HepG2 (cell line): Measurements from ENCODE around the gene TUBA1C. TPM values are rescaled to one million over a fixed set of nuclear protein-coding genes. Genes with fewer than 3 reads are reported as not detected.

Experiments
- AGO1 ChIP-seq: fragments of 200-400 bp; formaldehyde crosslinking; IDR thresholded peaks from 2 replicates; pipeline ENCODE4 v1.6.1; 2017; ENCODE audit warnings: mild to moderate bottlenecking, low read depth, low read length, moderate library complexity; ENCODE audit not compliant: poor library complexity, severe bottlenecking
- ARID2 ChIP-seq: sonication (generic); formaldehyde crosslinking; IDR thresholded peaks from 2 replicates; pipeline ENCODE4 v1.8.1; 2022; ENCODE audit warnings: mild to moderate bottlenecking, missing genetic modification reagents, borderline replicate concordance
- ATAD3A ChIP-seq: sonication (generic); formaldehyde crosslinking; IDR thresholded peaks from 2 replicates; pipeline ENCODE4 v1.4.0; 2020; ENCODE audit warnings: missing genetic modification reagents
- ATF7 ChIP-seq, 2 experiments: fragments of 450-650 bp in 1 of 2; sonication (generic) in 1 of 2; formaldehyde crosslinking in 1 of 2; IDR thresholded peaks; 2 replicates each; pipeline versions ENCODE4 v1.4.0 to v1.6.1; 2016 to 2020; ENCODE audit warnings: antibody characterized with exemption in 1 of 2, mild to moderate bottlenecking in 1 of 2, missing genetic modification reagents in 1 of 2
- ESRRA ChIP-seq: sonication (generic); formaldehyde crosslinking; IDR thresholded peaks from 2 replicates; pipeline ENCODE4 v1.5.1; 2020; ENCODE audit warnings: mild to moderate bottlenecking, low read depth, missing genetic modification reagents
- HOXA3 ChIP-seq: sonication (generic); formaldehyde crosslinking; IDR thresholded peaks from 2 replicates; pipeline ENCODE4 v1.5.0; 2020; ENCODE audit warnings: missing genetic modification reagents
- MIXL1 ChIP-seq: IDR thresholded peaks from 2 replicates; pipeline ENCODE4 v1.6.1; 2016
- NFATC3 ChIP-seq: sonication (generic); formaldehyde crosslinking; IDR thresholded peaks from 2 replicates; pipeline ENCODE4 v1.5.1; 2020; ENCODE audit warnings: mild to moderate bottlenecking, missing genetic modification reagents
- NFIC ChIP-seq: IDR thresholded peaks from 2 replicates; pipeline ENCODE4 v1.6.1; 2012; ENCODE audit warnings: mild to moderate bottlenecking, low read length, inconsistent platforms
- PAX8 ChIP-seq: sonication (generic); formaldehyde crosslinking; IDR thresholded peaks from 2 replicates; pipeline ENCODE4 v1.8.0; 2022; ENCODE audit warnings: mild to moderate bottlenecking, missing genetic modification reagents, borderline replicate concordance
- RAD21 ChIP-seq: fragments of 450-650 bp; formaldehyde crosslinking; IDR thresholded peaks from 2 replicates; pipeline ENCODE4 v1.5.0; 2020; ENCODE audit warnings: mild to moderate bottlenecking
- SALL2 ChIP-seq: sonication (generic); formaldehyde crosslinking; IDR thresholded peaks from 2 replicates; pipeline ENCODE4 v1.8.1; 2023; ENCODE audit warnings: mild to moderate bottlenecking, missing genetic modification reagents, inconsistent platforms
- SP4 ChIP-seq: sonication (generic); formaldehyde crosslinking; IDR thresholded peaks from 2 replicates; pipeline ENCODE4 v1.8.1; 2023; ENCODE audit warnings: mild to moderate bottlenecking, missing genetic modification reagents
- SP5 ChIP-seq: IDR thresholded peaks from 2 replicates; pipeline ENCODE4 v1.6.1; 2016; ENCODE audit warnings: low read depth, borderline replicate concordance
- SSRP1 ChIP-seq: IDR thresholded peaks from 2 replicates; pipeline ENCODE4 v1.6.1; 2016; ENCODE audit warnings: control low read depth
- TEAD2 ChIP-seq: sonication (generic); formaldehyde crosslinking; IDR thresholded peaks from 2 replicates; pipeline ENCODE4 v1.9.0; 2021; ENCODE audit warnings: missing genetic modification reagents
- TP53 ChIP-seq: sonication (generic); formaldehyde crosslinking; conservative IDR thresholded peaks from 2 replicates; pipeline ENCODE4 v1.4.0; 2020; ENCODE audit warnings: missing genetic modification reagents
- ZFP36L2 ChIP-seq: sonication (generic); formaldehyde crosslinking; IDR thresholded peaks from 2 replicates; pipeline ENCODE4 v1.4.0; 2020; ENCODE audit warnings: missing genetic modification reagents
- ZNF616 ChIP-seq: sonication (generic); formaldehyde crosslinking; IDR thresholded peaks from 2 replicates; pipeline ENCODE4 v1.5.0; 2020; ENCODE audit warnings: low read depth, mild to moderate bottlenecking, missing genetic modification reagents
- ZNF841 ChIP-seq: sonication (generic); formaldehyde crosslinking; IDR thresholded peaks from 2 replicates; pipeline ENCODE4 v1.8.1; 2023; ENCODE audit warnings: missing genetic modification reagents, borderline replicate concordance
- polyA plus RNA-seq, 8 experiments: library from polyadenylated mRNA; depleted of rRNA in 3 of 8; stranded (reverse) in 7 of 8; unstranded in 1 of 8; fragments of >200 nt; fragmentation: Illumina TruSeq in 4 of 8; extraction: Trizol in 4 of 8; gene quantifications; 2 replicates each; pipeline versions ENCODE4 v1.2.1 to v1.2.3, GENCODE V29; 2011 to 2016; ENCODE audit warnings: low read depth in 4 of 8, missing spikeins in 1 of 8, mixed read lengths in 1 of 8; ENCODE audit not compliant: insufficient read depth in 1 of 8
- total RNA-seq, 5 experiments: library from RNA; depleted of rRNA; stranded (reverse); fragments of >200 nt; fragmentation: Illumina TruSeq; extraction: Trizol; gene quantifications; 2 replicates each; pipeline ENCODE4 v1.2.3, GENCODE V29; 2016; ENCODE audit warnings: low read depth in 1 of 5
- TF ChIP-seq, protein P1 (sequence below): sonication (generic); formaldehyde crosslinking; IDR thresholded peaks from 2 replicates; pipeline ENCODE4 v1.4.0; 2020; ENCODE audit warnings: missing genetic modification reagents
- TF ChIP-seq, protein P2 (sequence below): sonication (generic); formaldehyde crosslinking; IDR thresholded peaks from 2 replicates; pipeline ENCODE4 v1.8.0; 2022; ENCODE audit warnings: missing genetic modification reagents, mild to moderate bottlenecking, inconsistent platforms, borderline replicate concordance
- TF ChIP-seq, protein P3 (sequence below): sonication (generic); formaldehyde crosslinking; IDR thresholded peaks from 2 replicates; pipeline ENCODE4 v1.5.1; 2020; ENCODE audit warnings: mild to moderate bottlenecking, missing genetic modification reagents, borderline replicate concordance
- TF ChIP-seq, protein P4 (sequence below): sonication (generic); formaldehyde crosslinking; IDR thresholded peaks from 2 replicates; pipeline ENCODE4 v1.4.0; 2020; ENCODE audit warnings: mild to moderate bottlenecking, low read depth, missing genetic modification reagents
- TF ChIP-seq, protein P5 (sequence below): sonication (generic); formaldehyde crosslinking; IDR thresholded peaks from 2 replicates; pipeline ENCODE4 v1.4.0; 2020; ENCODE audit warnings: mild to moderate bottlenecking, missing genetic modification reagents

The TUBA1C gene
- total and polyA plus RNA-seq, 2 of the 13 experiments (the other 11 are each of a cell fraction or from before 2014, with no cell fraction given), result 693 to 1,075 TPM

DNA sequence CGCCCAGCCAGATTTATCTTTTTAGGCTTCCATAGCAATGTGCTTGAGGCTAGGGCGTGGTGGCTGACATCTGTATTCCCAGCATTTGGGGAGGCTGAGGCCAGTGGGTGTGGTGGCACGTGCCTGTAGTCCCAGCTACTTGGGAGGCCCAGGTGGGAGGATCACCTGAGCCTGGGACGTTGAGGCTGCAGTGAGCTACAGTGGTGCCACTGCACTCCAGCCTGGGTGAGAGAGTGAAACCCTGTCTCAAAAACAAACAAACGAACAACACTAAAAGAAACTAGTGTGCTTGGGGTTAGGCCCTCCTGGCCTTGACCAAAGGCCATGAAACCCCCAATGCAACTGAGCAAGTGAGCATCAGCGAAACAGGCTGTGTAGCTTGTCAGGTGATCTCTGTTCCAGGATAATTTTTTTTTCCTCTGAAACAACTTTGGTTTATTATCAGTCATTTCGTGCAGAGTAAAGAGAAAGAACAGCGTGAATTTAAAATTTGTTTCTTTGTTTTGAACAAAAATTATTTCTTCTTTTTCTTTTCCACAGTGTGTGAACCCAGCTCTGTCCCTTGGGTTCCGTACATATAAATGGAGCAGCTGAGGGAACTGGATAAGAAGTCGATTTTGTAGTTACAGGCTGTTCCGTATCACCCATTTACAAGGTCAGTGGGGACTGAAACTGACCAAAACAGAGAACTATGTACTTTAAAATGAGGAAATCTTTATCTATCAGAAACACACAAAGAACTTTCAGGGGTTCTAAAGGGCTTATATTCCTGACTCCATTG lies 8.8 kb upstream of the TUBA1C start (continued):
- TF ChIP-seq ARID2 (no peak), SP4 (CRISPR knock-in tag) (peak; percentile 47; the same call in 1 of the 2 replicates), NFIC (0 out of 2 replicates have a peak, but pooled peaks have one; percentile 41), ZNF616 (no peak), TEAD2 (CRISPR knock-in tag) (no peak), ATF7 (IDR thresholded peaks at IDR 0.05) (no peak), ATF7 (CRISPR knock-in tag; IDR thresholded peaks at IDR 0.05) (no peak), ATAD3A (CRISPR knock-in tag) (no peak), ZNF841 (CRISPR knock-in tag) (no peak), HOXA3 (peak; percentile 82), PAX8 (no peak), SSRP1 (CRISPR knock-in tag) (0 out of 2 replicates have a peak, but pooled peaks have one; percentile 60), MIXL1 (CRISPR knock-in tag) (peak; percentile 21; the same call in 1 of the 2 replicates), ESRRA (CRISPR knock-in tag) (peak; percentile 64; the same call in 1 of the 2 replicates), ZFP36L2 (no peak), NFATC3 (CRISPR knock-in tag) (no peak), RAD21 (peak; percentile 15; the same call in 1 of the 2 replicates), SALL2 (CRISPR knock-in tag) (0 out of 2 replicates have a peak, but pooled peaks have one; percentile 49), SP5 (CRISPR knock-in tag) (peak; percentile 40; the same call in 1 of the 2 replicates), AGO1 (no peak), TP53 (peak; percentile 58; the same call in 1 of the 2 replicates)
- TF ChIP-seq, protein P1, sequence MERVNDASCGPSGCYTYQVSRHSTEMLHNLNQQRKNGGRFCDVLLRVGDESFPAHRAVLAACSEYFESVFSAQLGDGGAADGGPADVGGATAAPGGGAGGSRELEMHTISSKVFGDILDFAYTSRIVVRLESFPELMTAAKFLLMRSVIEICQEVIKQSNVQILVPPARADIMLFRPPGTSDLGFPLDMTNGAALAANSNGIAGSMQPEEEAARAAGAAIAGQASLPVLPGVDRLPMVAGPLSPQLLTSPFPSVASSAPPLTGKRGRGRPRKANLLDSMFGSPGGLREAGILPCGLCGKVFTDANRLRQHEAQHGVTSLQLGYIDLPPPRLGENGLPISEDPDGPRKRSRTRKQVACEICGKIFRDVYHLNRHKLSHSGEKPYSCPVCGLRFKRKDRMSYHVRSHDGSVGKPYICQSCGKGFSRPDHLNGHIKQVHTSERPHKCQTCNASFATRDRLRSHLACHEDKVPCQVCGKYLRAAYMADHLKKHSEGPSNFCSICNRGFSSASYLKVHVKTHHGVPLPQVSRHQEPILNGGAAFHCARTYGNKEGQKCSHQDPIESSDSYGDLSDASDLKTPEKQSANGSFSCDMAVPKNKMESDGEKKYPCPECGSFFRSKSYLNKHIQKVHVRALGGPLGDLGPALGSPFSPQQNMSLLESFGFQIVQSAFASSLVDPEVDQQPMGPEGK, result peak; percentile 68
- TF ChIP-seq, protein P2, sequence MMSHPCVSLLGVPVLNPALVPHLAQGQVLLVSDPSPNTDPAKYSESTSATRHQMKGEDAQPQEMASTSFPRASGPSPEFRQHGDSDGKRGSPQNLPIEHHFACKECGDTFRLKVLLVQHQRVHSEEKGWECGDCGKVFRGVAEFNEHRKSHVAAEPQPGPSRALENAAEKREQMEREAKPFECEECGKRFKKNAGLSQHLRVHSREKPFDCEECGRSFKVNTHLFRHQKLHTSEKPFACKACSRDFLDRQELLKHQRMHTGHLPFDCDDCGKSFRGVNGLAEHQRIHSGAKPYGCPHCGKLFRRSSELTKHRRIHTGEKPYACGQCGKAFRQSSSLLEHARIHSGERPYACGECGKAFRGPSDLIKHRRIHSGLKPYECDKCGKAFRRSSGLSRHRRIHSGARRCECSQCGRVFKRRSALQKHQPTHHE (CRISPR knock-in tag), result no peak
- TF ChIP-seq, protein P3, sequence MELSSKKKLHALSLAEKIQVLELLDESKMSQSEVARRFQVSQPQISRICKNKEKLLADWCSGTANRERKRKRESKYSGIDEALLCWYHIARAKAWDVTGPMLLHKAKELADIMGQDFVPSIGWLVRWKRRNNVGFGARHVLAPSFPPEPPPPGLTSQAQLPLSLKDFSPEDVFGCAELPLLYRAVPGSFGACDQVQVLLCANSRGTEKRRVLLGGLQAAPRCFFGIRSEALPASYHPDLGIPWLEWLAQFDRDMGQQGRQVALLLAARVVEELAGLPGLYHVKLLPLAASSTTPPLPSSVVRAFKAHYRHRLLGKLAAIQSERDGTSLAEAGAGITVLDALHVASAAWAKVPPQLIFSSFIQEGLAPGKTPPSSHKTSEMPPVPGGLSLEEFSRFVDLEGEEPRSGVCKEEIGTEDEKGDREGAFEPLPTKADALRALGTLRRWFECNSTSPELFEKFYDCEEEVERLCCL (CRISPR knock-in tag), result no peak
- TF ChIP-seq, protein P4, sequence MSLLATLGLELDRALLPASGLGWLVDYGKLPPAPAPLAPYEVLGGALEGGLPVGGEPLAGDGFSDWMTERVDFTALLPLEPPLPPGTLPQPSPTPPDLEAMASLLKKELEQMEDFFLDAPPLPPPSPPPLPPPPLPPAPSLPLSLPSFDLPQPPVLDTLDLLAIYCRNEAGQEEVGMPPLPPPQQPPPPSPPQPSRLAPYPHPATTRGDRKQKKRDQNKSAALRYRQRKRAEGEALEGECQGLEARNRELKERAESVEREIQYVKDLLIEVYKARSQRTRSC (CRISPR knock-in tag), result no peak
- TF ChIP-seq, protein P5, sequence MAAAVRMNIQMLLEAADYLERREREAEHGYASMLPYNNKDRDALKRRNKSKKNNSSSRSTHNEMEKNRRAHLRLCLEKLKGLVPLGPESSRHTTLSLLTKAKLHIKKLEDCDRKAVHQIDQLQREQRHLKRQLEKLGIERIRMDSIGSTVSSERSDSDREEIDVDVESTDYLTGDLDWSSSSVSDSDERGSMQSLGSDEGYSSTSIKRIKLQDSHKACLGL (CRISPR knock-in tag), result peak; percentile 59; the same call in 1 of the 2 replicates
